ENCODE data around the gene CHCHD6.

The CHCHD6 gene

GRCh38 chr3:126658584-126658983, 45.5 kb upstream of the CHCHD6 start:
- Histone ChIP-seq H3K27me3 (peaks cover 0 to 41% of the 10 kb centered on the region in 2 donors), H3K9me3 (no peaks in the 10 kb centered on the region), H3K36me3 (no peaks in the 10 kb centered on the region), H3K4me1 (peaks cover 0 to 6% (median 2%) of the 10 kb centered on the region in 4 donors), H3K4me3 (no peak overlapping the region), H3K27ac (no peak overlapping the region)
- no peak for TF ChIP-seq CTCF (IDR thresholded peaks at IDR 0.05)
- intact Hi-C loops (cut with DNase I; ENCODE audit: low total_unique reads): no loop called here
- no peak for DNase-seq

GRCh38 chr3:126659915-126660886, 43.8 kb upstream of the CHCHD6 start:
- no peak for TF ChIP-seq CTCF (IDR thresholded peaks at IDR 0.05)
- no peak overlapping the region for H3K4me3 ChIP-seq
- DNase-seq: no peak
- intact Hi-C loops (cut with DNase I; ENCODE audit: low total_unique reads): no loop called here
- H3K36me3 ChIP-seq: no peaks in the 10 kb centered on the region
- H3K27me3 ChIP-seq: peaks cover 0 to 45% of the 10 kb centered on the region in 2 donors
- no peaks in the 10 kb centered on the region for H3K4me1 ChIP-seq
- no peaks in the 10 kb centered on the region for H3K9me3 ChIP-seq
- H3K27ac ChIP-seq: no peak overlapping the region

GRCh38 chr3:126661532-126662364, 42.3 kb upstream of the CHCHD6 start:
- H3K9me3 ChIP-seq: no peaks in the 10 kb centered on the region
- no peak overlapping the region for H3K4me3 ChIP-seq
- no peaks in the 10 kb centered on the region for H3K4me1 ChIP-seq
- intact Hi-C loops (cut with DNase I; ENCODE audit: low total_unique reads): no loop called here
- no peak for DNase-seq
- TF ChIP-seq CTCF (IDR thresholded peaks at IDR 0.05): no peak
- H3K36me3 ChIP-seq: no peaks in the 10 kb centered on the region
- H3K27me3 ChIP-seq: peaks cover 0 to 50% of the 10 kb centered on the region in 2 donors
- H3K27ac ChIP-seq: no peak overlapping the region

DNA sequence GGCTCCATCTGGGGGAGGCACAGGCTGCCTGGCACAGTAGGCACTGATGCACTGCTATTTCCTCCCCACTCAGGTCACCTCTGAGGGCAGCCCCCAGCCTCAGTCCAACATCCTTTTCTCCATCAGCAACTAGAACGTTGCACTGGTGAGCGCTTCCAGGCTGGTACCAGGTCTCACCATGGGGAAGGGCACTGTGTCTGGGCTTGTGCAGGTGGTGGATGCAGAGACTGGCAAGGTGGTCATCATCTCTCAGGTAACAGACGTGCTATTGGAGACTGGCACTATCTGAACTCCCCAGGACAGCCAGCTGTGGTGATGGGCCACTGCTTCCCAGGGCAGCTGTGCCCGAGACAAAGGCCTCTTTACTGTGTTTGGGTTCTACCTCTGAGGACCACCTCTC, 40.8 kb upstream of the CHCHD6 start:
- intact Hi-C loops (cut with DNase I; ENCODE audit: low total_unique reads): no loop called here

More for the DNA sequence above, 40.8 kb upstream of the CHCHD6 start:
- Histone ChIP-seq H3K9me3 (no peaks in the 10 kb centered on the region), H3K36me3 (no peaks in the 10 kb centered on the region), H3K4me3 (no peak overlapping the region), H3K27ac (no peak overlapping the region), H3K4me1 (no peaks in the 10 kb centered on the region), H3K27me3 (peaks cover 0 to 50% of the 10 kb centered on the region in 2 donors)
- no peak for TF ChIP-seq CTCF (IDR thresholded peaks at IDR 0.05)
- no peak for DNase-seq
